ENCODE data around the gene SMYD5.

The SMYD5 gene

GRCh38 chr2:73208258-73208657 is 5.8 kb upstream of the SMYD5 start:
- no peak for DNase-seq

GRCh38 chr2:73210019-73210418 is 4.0 kb upstream of the SMYD5 start:
- no peak for DNase-seq

- no peak for DNase-seq
Observed at GRCh38 chr2:73210696-73211095, 3.3 kb upstream of the SMYD5 start.

GRCh38 chr2:73212098-73212447 is 2.0 kb upstream of the SMYD5 start:
- no peak for DNase-seq

GRCh38 chr2:73212448-73213176 is 1.4 kb upstream of the SMYD5 start:
- DNase-seq: peak; percentile 75

GRCh38 chr2:73215254-73215653 is 1.2 kb downstream of the SMYD5 start:
- DNase-seq: no peak

- DNase-seq: no peak
Observed at GRCh38 chr2:73217160-73217559, 3.1 kb downstream of the SMYD5 start.

- DNase-seq: no peak
Observed at GRCh38 chr2:73217826-73218225, 3.8 kb downstream of the SMYD5 start.

- DNase-seq: no peak
Observed at GRCh38 chr2:73218298-73218697, 4.3 kb downstream of the SMYD5 start.

- DNase-seq: no peak
Observed at GRCh38 chr2:73223821-73224220, 9.8 kb downstream of the SMYD5 start.

- DNase-seq: no peak
Observed at GRCh38 chr2:73225513-73226360, 11.7 kb downstream of the SMYD5 start.

GRCh38 chr2:73227086-73227485 is 13.0 kb downstream of the SMYD5 start:
- no peak for DNase-seq

- no peak for DNase-seq
Observed at GRCh38 chr2:73228631-73229030, 14.6 kb downstream of the SMYD5 start.

- peak; percentile 25 for DNase-seq
Observed at GRCh38 chr2:73232403-73233153, 18.5 kb downstream of the SMYD5 start.

- DNase-seq: peak; percentile 97
Observed at GRCh38 chr2:73233154-73233931, 19.3 kb downstream of the SMYD5 start, which contains the start of gene PRADC1. PRADC1 (minus strand) TSS chr2:73233239; CDS start chr2:73233160, 79 bp downstream.

- DNase-seq: peak; percentile 92
Observed at GRCh38 chr2:73233932-73234832, 20.1 kb downstream of the SMYD5 start, which contains the start of gene CCT7. CCT7 (plus strand) TSS chr2:73234308; CDS start chr2:73234379, 71 bp downstream.

- DNase-seq: no peak
Observed at GRCh38 chr2:73235315-73236028, 21.4 kb downstream of the SMYD5 start.

GRCh38 chr2:73237168-73237567 is 23.1 kb downstream of the SMYD5 start:
- no peak for DNase-seq

- no peak for DNase-seq
Observed at GRCh38 chr2:73238149-73238548, 24.1 kb downstream of the SMYD5 start.

GRCh38 chr2:73238976-73239375 is 24.9 kb downstream of the SMYD5 start:
- DNase-seq: no peak

- no peak for DNase-seq
Observed at GRCh38 chr2:73239776-73240175, 25.7 kb downstream of the SMYD5 start.
